Esophagus squamous epithelium (tissue), 5 donors: ENCODE measurements around the gene BRPF3. TPM values are rescaled to one million over a fixed set of nuclear protein-coding genes. Genes with fewer than 3 reads are reported as not detected.

ENCODE experiments used
- DNase-seq: peaks from one replicate; lab custom pipeline; 2025; lab: John Stamatoyannopoulos, UW
- H3K27ac ChIP-seq, 4 donors: fragments of 200-600 bp; sonication (generic); one replicate each; pipeline ENCODE4 v1.5.1; 2016 to 2019; ENCODE audit warnings: mild to moderate bottlenecking in 1 of 4
- H3K27me3 ChIP-seq, 4 donors: fragments of 200-600 bp; sonication (generic); 1 replicate in 3 of 4; 2 replicates in 1 of 4; pipeline versions ENCODE4 v1.5.1 to v1.6.0; 2017 to 2021; ENCODE audit warnings: antibody characterized with exemption in 1 of 4
- H3K36me3 ChIP-seq, 3 donors: fragments of 200-600 bp; sonication (generic); one replicate each; pipeline ENCODE4 v1.5.1; 2016 to 2019
- H3K4me1 ChIP-seq, 3 donors: fragments of 200-600 bp; sonication (generic); one replicate each; pipeline ENCODE4 v1.5.1; 2017 to 2019
- H3K4me3 ChIP-seq, 4 donors: fragments of 200-600 bp; sonication (generic); 1 replicate in 3 of 4; 2 replicates in 1 of 4; pipeline ENCODE4 v1.5.1; 2016 to 2019; ENCODE audit warnings: mild to moderate bottlenecking in 2 of 4, moderate library complexity in 1 of 4
- H3K9me3 ChIP-seq, 3 donors: fragments of 200-600 bp; sonication (generic); one replicate each; pipeline ENCODE4 v1.5.1; 2016 to 2019
- CTCF ChIP-seq, 6 experiments: fragments of 450-650 bp in 4 of 6; fragments of 200-600 bp in 2 of 6; sonication (generic) in 2 of 6; IDR thresholded peaks; one replicate each; pipeline ENCODE4 v1.5.1; 2016 to 2019; ENCODE audit warnings: antibody characterized with exemption in 6 of 6, mild to moderate bottlenecking in 4 of 6, moderate library complexity in 4 of 6
- POLR2A ChIP-seq, 4 donors: fragments of 450-650 bp; IDR thresholded peaks; one replicate each; pipeline ENCODE4 v1.6.1; 2017; ENCODE audit warnings: antibody characterized with exemption in 4 of 4, mild to moderate bottlenecking in 4 of 4, moderate library complexity in 3 of 4
- WGBS, 2 donors: methylation state at CpG; one replicate each; pipeline ENCODE4 v1.1.5; 2018; 5-methylcytosine and 5-hydroxymethylcytosine counted together
- intact Hi-C: fragments of 100-400 bp; cut with DNase I; formaldehyde crosslinking; loops from one replicate; pipeline ENCODE4 v1.15.0; 2022
- total RNA-seq, 4 donors: library from RNA; depleted of rRNA; stranded (reverse); fragments of >200 nt; gene quantifications; one replicate each; pipeline ENCODE4 v1.1.0, GENCODE V29; 2016
- donor health status: DM: yes; HTN: yes; CAD: no.

The BRPF3 gene
- total RNA-seq, 4 donors from 2014 or later = 6.3 to 16.8 (median 9.9) TPM

GRCh38 chr6:36230371-36230770 is 33.8 kb downstream of the BRPF3 start:
- TF ChIP-seq CTCF (IDR thresholded peaks at IDR 0.05) = no peak
- TF ChIP-seq POLR2A (IDR thresholded peaks at IDR 0.05) = no peak
- Histone ChIP-seq H3K4me3 (no peak overlapping the region), H3K36me3 (peaks cover 8 to 84% (median 28%) of the 10 kb centered on the region in 3 donors), H3K27me3 (no peaks in the 10 kb centered on the region), H3K27ac (no peak overlapping the region), H3K4me1 (peaks cover 0 to 35% (median 15%) of the 10 kb centered on the region in 3 donors), H3K9me3 (no peaks in the 10 kb centered on the region)
- DNase-seq = no peak
- 86 to 100% methylated on average over 1 of the region's 11 CpGs for WGBS, 2 donors
- intact Hi-C loops = no loop called here

DNA sequence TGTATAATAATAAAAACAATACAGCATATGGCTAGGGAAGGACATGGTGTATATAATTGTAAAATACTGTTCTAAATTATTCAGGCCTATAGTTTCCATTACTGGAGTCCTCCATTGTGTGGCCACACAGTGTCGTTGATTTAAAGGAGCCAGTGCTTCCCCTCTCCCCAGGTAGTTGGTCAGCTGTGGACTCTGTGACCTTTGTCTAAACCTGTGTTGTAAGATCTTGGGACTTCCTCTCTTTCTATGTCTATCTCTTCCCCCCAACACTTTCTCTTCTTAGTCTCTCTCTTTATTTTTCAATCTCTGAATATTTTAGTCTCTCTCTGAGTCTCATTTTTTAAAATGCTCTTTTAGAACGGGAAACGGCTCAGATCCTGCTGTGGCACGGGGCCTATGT is 35.6 kb downstream of the BRPF3 start:
- Histone ChIP-seq H3K36me3 (peaks cover 8 to 66% (median 28%) of the 10 kb centered on the region in 3 donors), H3K27me3 (no peaks in the 10 kb centered on the region), H3K27ac (no peak overlapping the region), H3K4me1 (peaks cover 0 to 24% (median 15%) of the 10 kb centered on the region in 3 donors), H3K9me3 (no peaks in the 10 kb centered on the region), H3K4me3 (no peak overlapping the region)
- no peak for DNase-seq
- WGBS, 2 donors = 82 to 83% methylated on average over 4 of the region's 4 CpGs
- intact Hi-C loops = no loop called here
- TF ChIP-seq POLR2A (IDR thresholded peaks at IDR 0.05) = no peak
- no peak for TF ChIP-seq CTCF (IDR thresholded peaks at IDR 0.05)

- DNase-seq = no peak
- TF ChIP-seq CTCF (IDR thresholded peaks at IDR 0.05) = no peak
- no peak for TF ChIP-seq POLR2A (IDR thresholded peaks at IDR 0.05)
- intact Hi-C loops = no loop called here
- H3K9me3 ChIP-seq = no peaks in the 10 kb centered on the region
- H3K4me3 ChIP-seq = no peak overlapping the region
- H3K27me3 ChIP-seq = no peaks in the 10 kb centered on the region
- no peak overlapping the region for H3K27ac ChIP-seq
- peaks cover 0 to 6% (median 0%) of the 10 kb centered on the region in 3 donors for H3K4me1 ChIP-seq
- WGBS, 2 donors = 48 to 54% methylated on average over 2 to 3 of the region's 3 CpGs
- peaks cover 3 to 35% (median 13%) of the 10 kb centered on the region in 3 donors for H3K36me3 ChIP-seq
Measured at GRCh38 chr6:36235309-36235708, 38.8 kb downstream of the BRPF3 start.

DNA sequence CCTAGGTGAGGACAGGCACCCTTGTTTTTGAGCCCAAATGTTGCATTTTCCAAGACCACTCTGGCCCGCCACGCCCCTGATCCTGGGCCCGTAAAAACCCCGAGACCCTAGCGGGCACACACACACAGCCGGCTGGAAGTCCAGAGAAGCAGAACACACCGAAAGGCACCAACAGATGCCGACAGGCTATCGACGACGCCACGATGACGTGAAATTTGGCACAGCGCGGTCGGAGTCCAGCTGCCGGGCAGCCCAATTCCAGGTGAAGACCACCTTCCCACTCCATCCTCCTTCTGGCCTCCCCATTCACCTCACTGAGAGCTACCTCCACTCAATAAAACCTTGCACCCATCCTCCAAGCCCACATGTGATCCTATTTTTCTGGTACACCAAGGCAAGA is 39.3 kb downstream of the BRPF3 start:
- DNase-seq = no peak
- TF ChIP-seq POLR2A (IDR thresholded peaks at IDR 0.05) (no peak), CTCF (IDR thresholded peaks at IDR 0.05) (no peak)
- 83 to 100% methylated on average over 6 to 9 of the region's 17 CpGs for WGBS, 2 donors
- peaks cover 0 to 10% (median 0%) of the 10 kb centered on the region in 3 donors for H3K4me1 ChIP-seq
- no peak overlapping the region for H3K27ac ChIP-seq
- H3K9me3 ChIP-seq = no peaks in the 10 kb centered on the region
- H3K4me3 ChIP-seq = no peak overlapping the region
- H3K36me3 ChIP-seq = peaks cover 0 to 29% (median 9%) of the 10 kb centered on the region in 3 donors
- no peaks in the 10 kb centered on the region for H3K27me3 ChIP-seq
- intact Hi-C loops = no loop called here

DNA sequence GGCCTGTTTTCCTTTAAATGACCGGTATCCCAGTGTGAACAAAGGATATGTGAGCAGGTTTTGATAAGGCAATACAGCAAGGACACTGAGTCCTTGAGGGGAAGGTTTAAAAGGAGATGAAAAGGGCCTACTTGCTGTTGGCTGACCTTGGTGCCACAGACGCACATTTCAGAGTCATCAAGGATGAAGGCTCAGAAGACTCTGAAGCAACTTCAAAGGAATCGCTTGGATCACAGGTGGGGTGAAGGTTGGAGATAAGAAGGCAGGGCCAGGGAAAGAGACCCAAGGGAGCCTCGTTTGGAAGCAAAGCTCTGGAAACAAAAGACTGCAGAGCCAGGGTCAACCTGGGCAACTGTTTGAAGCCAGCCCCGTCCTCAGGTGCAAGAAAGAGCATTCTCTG is 43.2 kb downstream of the BRPF3 start:
- DNase-seq = no peak
- H3K9me3 ChIP-seq = no peaks in the 10 kb centered on the region
- H3K4me1 ChIP-seq = peaks cover 0 to 10% (median 4%) of the 10 kb centered on the region in 3 donors
- H3K27ac ChIP-seq = no peak overlapping the region
- no peaks in the 10 kb centered on the region for H3K27me3 ChIP-seq
- H3K36me3 ChIP-seq = no peaks in the 10 kb centered on the region
- TF ChIP-seq CTCF (IDR thresholded peaks at IDR 0.05) (no peak), POLR2A (IDR thresholded peaks at IDR 0.05) (no peak)
- no peak overlapping the region for H3K4me3 ChIP-seq
- intact Hi-C loops = no loop called here
- WGBS, 2 donors = 75 to 84% methylated on average over 5 of the region's 5 CpGs
